GM23338 (cell line): Measurements from ENCODE around the gene R3HCC1L. TPM values are rescaled to one million over a fixed set of nuclear protein-coding genes. Genes with fewer than 3 reads are reported as not detected.

Source experiments
- ATAC-seq: fragments of 200-7000 bp; cut with Tn5 transposase; 3 replicates; pipeline ENCODE4 v1.9.1; 2020
- DNase-seq: peaks from one replicate; pipeline ENCODE4 v3.0.0-alpha.2; 2015; ENCODE audit warnings: low spot score
- H2AFZ ChIP-seq: fragments of 200-600 bp; sonication (generic); 2 replicates; pipeline ENCODE4 v1.8.0; 2016; ENCODE audit warnings: antibody characterized with exemption, mild to moderate bottlenecking, moderate library complexity
- H3F3A ChIP-seq: fragments of 200-600 bp; sonication (generic); replicated peaks from 2 replicates; pipeline ENCODE4 v1.8.0; 2017; ENCODE audit warnings: antibody characterized with exemption, mixed run types, low read depth
- H3K27ac ChIP-seq: fragments of 200-600 bp; sonication (generic); 2 replicates; pipeline ENCODE4 v1.6.1; 2016; ENCODE audit warnings: low read depth
- H3K27me3 ChIP-seq: fragments of 200-600 bp; sonication (generic); 2 replicates; pipeline ENCODE4 v1.8.0; 2016; ENCODE audit warnings: mild to moderate bottlenecking, mixed run types, moderate library complexity; ENCODE audit not compliant: insufficient read depth
- H3K36me3 ChIP-seq: fragments of 200-600 bp; sonication (generic); 2 replicates; pipeline ENCODE4 v1.8.0; 2016; ENCODE audit warnings: mild to moderate bottlenecking; ENCODE audit not compliant: insufficient read depth
- H3K4me1 ChIP-seq: fragments of 200-600 bp; sonication (generic); 2 replicates; pipeline ENCODE4 v1.8.0; 2016; ENCODE audit warnings: mild to moderate bottlenecking, moderate library complexity; ENCODE audit not compliant: insufficient read depth
- H3K4me2 ChIP-seq: fragments of 200-600 bp; sonication (generic); 2 replicates; pipeline ENCODE4 v1.7.1; 2017; ENCODE audit warnings: mixed run types
- H3K4me3 ChIP-seq: fragments of 200-600 bp; sonication (generic); 2 replicates; pipeline ENCODE4 v1.6.1; 2016; ENCODE audit warnings: mixed run types
- H3K79me2 ChIP-seq: fragments of 200-600 bp; sonication (generic); replicated peaks from 2 replicates; pipeline ENCODE4 v1.8.0; 2017; ENCODE audit warnings: mild to moderate bottlenecking; ENCODE audit not compliant: insufficient read depth
- H3K9me2 ChIP-seq: fragments of 200-600 bp; sonication (generic); 2 replicates; pipeline ENCODE4 v1.8.0; 2017; ENCODE audit not compliant: insufficient read depth
- H4K20me1 ChIP-seq: fragments of 200-600 bp; sonication (generic); replicated peaks from 2 replicates; pipeline ENCODE4 v1.8.0; 2017; ENCODE audit warnings: mild to moderate bottlenecking; ENCODE audit not compliant: insufficient read depth
- H3K27ac Mint-ChIP-seq: 2 replicates; pipeline ENCODE4 v1.8.0; 2020; ENCODE audit warnings: inconsistent platforms, mild to moderate bottlenecking, moderate library complexity, mixed read lengths
- H3K27me3 Mint-ChIP-seq: 3 replicates; pipeline ENCODE4 v1.8.0; 2022; ENCODE audit warnings: low read depth, mild to moderate bottlenecking, moderate library complexity, mixed read lengths, inconsistent platforms; ENCODE audit not compliant: insufficient read depth, poor library complexity
- H3K36me3 Mint-ChIP-seq: 3 replicates; pipeline ENCODE4 v1.8.0; 2021; ENCODE audit warnings: low read depth, mild to moderate bottlenecking, inconsistent platforms, moderate library complexity, mixed read lengths
- H3K4me1 Mint-ChIP-seq: 3 replicates; pipeline ENCODE4 v1.8.0; 2020; ENCODE audit warnings: mild to moderate bottlenecking, inconsistent platforms, mixed read lengths
- H3K4me3 Mint-ChIP-seq: 3 replicates; pipeline ENCODE4 v1.8.0; 2021; ENCODE audit warnings: moderate library complexity, mild to moderate bottlenecking, inconsistent platforms, mixed read lengths
- H3K9me3 Mint-ChIP-seq: 3 replicates; pipeline ENCODE4 v1.8.0; 2020; ENCODE audit warnings: moderate library complexity, mild to moderate bottlenecking, inconsistent platforms, mixed read lengths
- CREB1 ChIP-seq: fragments of 250-450 bp; sonication (Bioruptor Pico); IDR thresholded peaks from 2 replicates; pipeline ENCODE4 v1.5.0; 2020; ENCODE audit warnings: low read depth, mild to moderate bottlenecking, moderate library complexity
- EZH2 ChIP-seq: fragments of 200-600 bp; sonication (generic); IDR thresholded peaks from one replicate; pipeline ENCODE4 v1.8.0; 2017; ENCODE audit warnings: antibody characterized with exemption, mild to moderate bottlenecking, low read depth; ENCODE audit not compliant: unreplicated experiment
- EZH2phosphoT487 ChIP-seq: fragments of 200-600 bp; sonication (generic); IDR thresholded peaks from one replicate; pipeline ENCODE4 v1.8.1; 2018; ENCODE audit warnings: antibody characterized with exemption; ENCODE audit not compliant: unreplicated experiment
- JUNB ChIP-seq: IDR thresholded peaks from one replicate; pipeline ENCODE4 v1.6.1; 2016; ENCODE audit warnings: antibody characterized with exemption; ENCODE audit not compliant: unreplicated experiment
- NANOG ChIP-seq: IDR thresholded peaks from 2 replicates; pipeline ENCODE4 v1.6.1; 2016; ENCODE audit warnings: antibody characterized with exemption, borderline replicate concordance
- POLR2AphosphoS5 ChIP-seq: IDR thresholded peaks from 2 replicates; pipeline ENCODE4 v1.6.1; 2016; ENCODE audit warnings: antibody characterized with exemption, low read depth
- STAT1 ChIP-seq: IDR thresholded peaks from one replicate; pipeline ENCODE4 v1.6.1; 2016; ENCODE audit warnings: antibody characterized with exemption; ENCODE audit not compliant: unreplicated experiment
- ZNF114 ChIP-seq: fragments of 250-450 bp; sonication (Bioruptor Pico); IDR thresholded peaks from 2 replicates; pipeline ENCODE4 v1.5.0; 2020; ENCODE audit warnings: mild to moderate bottlenecking, moderate library complexity
- ZNF331 ChIP-seq: fragments of 250-450 bp; sonication (Bioruptor Pico); IDR thresholded peaks from 2 replicates; pipeline ENCODE4 v1.5.0; 2020; ENCODE audit warnings: low read depth, mild to moderate bottlenecking, moderate library complexity
- polyA plus RNA-seq: library from polyadenylated mRNA; unstranded; fragments of >200 nt; fragmentation: Nextera tagmentation; extraction: Ambion mirVana; gene quantifications from 2 replicates; pipeline ENCODE4 v1.2.1, GENCODE V29; 2016
- total RNA-seq: library from RNA; depleted of rRNA; stranded (reverse); fragments of >200 nt; shearing (Covaris generic); gene quantifications from 2 replicates; pipeline ENCODE4 v1.2.3, GENCODE V29; 2014
- TF ChIP-seq, protein P1 (sequence below): IDR thresholded peaks from one replicate; pipeline ENCODE4 v1.6.1; 2018; ENCODE audit warnings: antibody characterized with exemption; ENCODE audit not compliant: unreplicated experiment
- TF ChIP-seq, protein P2 (sequence below): IDR thresholded peaks from 2 replicates; pipeline ENCODE4 v1.6.1; 2016; ENCODE audit warnings: antibody characterized with exemption
- TF ChIP-seq, protein P3 (sequence below), 2 experiments: fragments of 200-600 bp in 1 of 2; sonication (generic) in 1 of 2; conservative IDR thresholded peaks; 2 replicates each; pipeline versions ENCODE4 v1.5.1 to v1.6.1; 2016 to 2017; ENCODE audit warnings: antibody characterized with exemption in 2 of 2, low read depth in 2 of 2, mild to moderate bottlenecking in 2 of 2, moderate library complexity in 1 of 2
- TF ChIP-seq, protein P4 (sequence below): fragments of 250-450 bp; sonication (Bioruptor Pico); IDR thresholded peaks from 2 replicates; pipeline ENCODE4 v1.5.0; 2020; ENCODE audit warnings: mild to moderate bottlenecking, moderate library complexity

The R3HCC1L gene
- total and polyA plus RNA-seq, 2 experiments from 2014 or later, result 9.3 to 15.8 TPM

DNA sequence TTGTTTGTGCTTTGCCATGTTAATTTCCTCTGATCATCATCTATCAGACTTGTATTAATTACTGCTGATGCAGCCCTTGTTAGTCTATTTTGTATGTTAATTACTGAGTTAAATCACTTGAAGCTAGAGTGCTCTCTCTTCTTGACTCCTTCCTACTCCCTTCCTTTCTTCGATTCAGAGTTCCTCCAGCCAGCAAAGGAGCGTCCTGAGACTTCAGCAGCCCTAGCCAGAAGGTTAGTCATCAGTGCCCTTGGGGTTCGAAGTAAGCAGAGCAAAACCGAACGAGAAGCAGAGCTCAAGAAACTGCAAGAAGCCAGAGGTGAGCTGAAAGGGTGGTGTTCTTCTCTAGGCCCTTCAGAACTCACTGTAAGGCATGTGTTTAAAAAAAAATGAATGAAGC lies 101.4 kb downstream of the R3HCC1L start:
- H3K4me1 Mint-ChIP-seq, result peaks cover 10% of the 10 kb centered on the region; the same call in 2 of the 3 replicates
- no peak overlapping the region for H3K4me3 Mint-ChIP-seq
- H3K36me3 ChIP-seq, result no peaks in the 10 kb centered on the region; the same call in 1 of the 2 replicates
- no peaks in the 10 kb centered on the region for H3K4me1 ChIP-seq
- ATAC-seq (no peak), DNase-seq (no peak)
- H3K27me3 Mint-ChIP-seq, result no peaks in the 10 kb centered on the region
- H3K36me3 Mint-ChIP-seq, result peaks cover 7% of the 10 kb centered on the region; the same call in 1 of the 3 replicates
- H2AFZ ChIP-seq, result no peak overlapping the region
- no peaks in the 10 kb centered on the region for H3K9me2 ChIP-seq
- H3K27ac Mint-ChIP-seq, result peak overlapping the region; percentile 27; the same call in 1 of the 2 replicates
- TF ChIP-seq CREB1 (no peak), JUNB (no peak), ZNF114 (CRISPR knock-in tag) (no peak), NANOG (no peak), EZH2phosphoT487 (no peak), EZH2 (no peak), STAT1 (no peak), ZNF331 (CRISPR knock-in tag) (no peak), POLR2AphosphoS5 (no peak)
- TF ChIP-seq, protein P1, sequence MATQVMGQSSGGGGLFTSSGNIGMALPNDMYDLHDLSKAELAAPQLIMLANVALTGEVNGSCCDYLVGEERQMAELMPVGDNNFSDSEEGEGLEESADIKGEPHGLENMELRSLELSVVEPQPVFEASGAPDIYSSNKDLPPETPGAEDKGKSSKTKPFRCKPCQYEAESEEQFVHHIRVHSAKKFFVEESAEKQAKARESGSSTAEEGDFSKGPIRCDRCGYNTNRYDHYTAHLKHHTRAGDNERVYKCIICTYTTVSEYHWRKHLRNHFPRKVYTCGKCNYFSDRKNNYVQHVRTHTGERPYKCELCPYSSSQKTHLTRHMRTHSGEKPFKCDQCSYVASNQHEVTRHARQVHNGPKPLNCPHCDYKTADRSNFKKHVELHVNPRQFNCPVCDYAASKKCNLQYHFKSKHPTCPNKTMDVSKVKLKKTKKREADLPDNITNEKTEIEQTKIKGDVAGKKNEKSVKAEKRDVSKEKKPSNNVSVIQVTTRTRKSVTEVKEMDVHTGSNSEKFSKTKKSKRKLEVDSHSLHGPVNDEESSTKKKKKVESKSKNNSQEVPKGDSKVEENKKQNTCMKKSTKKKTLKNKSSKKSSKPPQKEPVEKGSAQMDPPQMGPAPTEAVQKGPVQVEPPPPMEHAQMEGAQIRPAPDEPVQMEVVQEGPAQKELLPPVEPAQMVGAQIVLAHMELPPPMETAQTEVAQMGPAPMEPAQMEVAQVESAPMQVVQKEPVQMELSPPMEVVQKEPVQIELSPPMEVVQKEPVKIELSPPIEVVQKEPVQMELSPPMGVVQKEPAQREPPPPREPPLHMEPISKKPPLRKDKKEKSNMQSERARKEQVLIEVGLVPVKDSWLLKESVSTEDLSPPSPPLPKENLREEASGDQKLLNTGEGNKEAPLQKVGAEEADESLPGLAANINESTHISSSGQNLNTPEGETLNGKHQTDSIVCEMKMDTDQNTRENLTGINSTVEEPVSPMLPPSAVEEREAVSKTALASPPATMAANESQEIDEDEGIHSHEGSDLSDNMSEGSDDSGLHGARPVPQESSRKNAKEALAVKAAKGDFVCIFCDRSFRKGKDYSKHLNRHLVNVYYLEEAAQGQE, result no peak
- TF ChIP-seq, protein P2, sequence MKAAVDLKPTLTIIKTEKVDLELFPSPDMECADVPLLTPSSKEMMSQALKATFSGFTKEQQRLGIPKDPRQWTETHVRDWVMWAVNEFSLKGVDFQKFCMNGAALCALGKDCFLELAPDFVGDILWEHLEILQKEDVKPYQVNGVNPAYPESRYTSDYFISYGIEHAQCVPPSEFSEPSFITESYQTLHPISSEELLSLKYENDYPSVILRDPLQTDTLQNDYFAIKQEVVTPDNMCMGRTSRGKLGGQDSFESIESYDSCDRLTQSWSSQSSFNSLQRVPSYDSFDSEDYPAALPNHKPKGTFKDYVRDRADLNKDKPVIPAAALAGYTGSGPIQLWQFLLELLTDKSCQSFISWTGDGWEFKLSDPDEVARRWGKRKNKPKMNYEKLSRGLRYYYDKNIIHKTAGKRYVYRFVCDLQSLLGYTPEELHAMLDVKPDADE, result no peak
- TF ChIP-seq, protein P3, sequence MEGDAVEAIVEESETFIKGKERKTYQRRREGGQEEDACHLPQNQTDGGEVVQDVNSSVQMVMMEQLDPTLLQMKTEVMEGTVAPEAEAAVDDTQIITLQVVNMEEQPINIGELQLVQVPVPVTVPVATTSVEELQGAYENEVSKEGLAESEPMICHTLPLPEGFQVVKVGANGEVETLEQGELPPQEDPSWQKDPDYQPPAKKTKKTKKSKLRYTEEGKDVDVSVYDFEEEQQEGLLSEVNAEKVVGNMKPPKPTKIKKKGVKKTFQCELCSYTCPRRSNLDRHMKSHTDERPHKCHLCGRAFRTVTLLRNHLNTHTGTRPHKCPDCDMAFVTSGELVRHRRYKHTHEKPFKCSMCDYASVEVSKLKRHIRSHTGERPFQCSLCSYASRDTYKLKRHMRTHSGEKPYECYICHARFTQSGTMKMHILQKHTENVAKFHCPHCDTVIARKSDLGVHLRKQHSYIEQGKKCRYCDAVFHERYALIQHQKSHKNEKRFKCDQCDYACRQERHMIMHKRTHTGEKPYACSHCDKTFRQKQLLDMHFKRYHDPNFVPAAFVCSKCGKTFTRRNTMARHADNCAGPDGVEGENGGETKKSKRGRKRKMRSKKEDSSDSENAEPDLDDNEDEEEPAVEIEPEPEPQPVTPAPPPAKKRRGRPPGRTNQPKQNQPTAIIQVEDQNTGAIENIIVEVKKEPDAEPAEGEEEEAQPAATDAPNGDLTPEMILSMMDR (conservative IDR thresholded peaks at IDR 0.05; ENCODE audit: low read depth in 2 of 2), result no peak
- TF ChIP-seq, protein P4, sequence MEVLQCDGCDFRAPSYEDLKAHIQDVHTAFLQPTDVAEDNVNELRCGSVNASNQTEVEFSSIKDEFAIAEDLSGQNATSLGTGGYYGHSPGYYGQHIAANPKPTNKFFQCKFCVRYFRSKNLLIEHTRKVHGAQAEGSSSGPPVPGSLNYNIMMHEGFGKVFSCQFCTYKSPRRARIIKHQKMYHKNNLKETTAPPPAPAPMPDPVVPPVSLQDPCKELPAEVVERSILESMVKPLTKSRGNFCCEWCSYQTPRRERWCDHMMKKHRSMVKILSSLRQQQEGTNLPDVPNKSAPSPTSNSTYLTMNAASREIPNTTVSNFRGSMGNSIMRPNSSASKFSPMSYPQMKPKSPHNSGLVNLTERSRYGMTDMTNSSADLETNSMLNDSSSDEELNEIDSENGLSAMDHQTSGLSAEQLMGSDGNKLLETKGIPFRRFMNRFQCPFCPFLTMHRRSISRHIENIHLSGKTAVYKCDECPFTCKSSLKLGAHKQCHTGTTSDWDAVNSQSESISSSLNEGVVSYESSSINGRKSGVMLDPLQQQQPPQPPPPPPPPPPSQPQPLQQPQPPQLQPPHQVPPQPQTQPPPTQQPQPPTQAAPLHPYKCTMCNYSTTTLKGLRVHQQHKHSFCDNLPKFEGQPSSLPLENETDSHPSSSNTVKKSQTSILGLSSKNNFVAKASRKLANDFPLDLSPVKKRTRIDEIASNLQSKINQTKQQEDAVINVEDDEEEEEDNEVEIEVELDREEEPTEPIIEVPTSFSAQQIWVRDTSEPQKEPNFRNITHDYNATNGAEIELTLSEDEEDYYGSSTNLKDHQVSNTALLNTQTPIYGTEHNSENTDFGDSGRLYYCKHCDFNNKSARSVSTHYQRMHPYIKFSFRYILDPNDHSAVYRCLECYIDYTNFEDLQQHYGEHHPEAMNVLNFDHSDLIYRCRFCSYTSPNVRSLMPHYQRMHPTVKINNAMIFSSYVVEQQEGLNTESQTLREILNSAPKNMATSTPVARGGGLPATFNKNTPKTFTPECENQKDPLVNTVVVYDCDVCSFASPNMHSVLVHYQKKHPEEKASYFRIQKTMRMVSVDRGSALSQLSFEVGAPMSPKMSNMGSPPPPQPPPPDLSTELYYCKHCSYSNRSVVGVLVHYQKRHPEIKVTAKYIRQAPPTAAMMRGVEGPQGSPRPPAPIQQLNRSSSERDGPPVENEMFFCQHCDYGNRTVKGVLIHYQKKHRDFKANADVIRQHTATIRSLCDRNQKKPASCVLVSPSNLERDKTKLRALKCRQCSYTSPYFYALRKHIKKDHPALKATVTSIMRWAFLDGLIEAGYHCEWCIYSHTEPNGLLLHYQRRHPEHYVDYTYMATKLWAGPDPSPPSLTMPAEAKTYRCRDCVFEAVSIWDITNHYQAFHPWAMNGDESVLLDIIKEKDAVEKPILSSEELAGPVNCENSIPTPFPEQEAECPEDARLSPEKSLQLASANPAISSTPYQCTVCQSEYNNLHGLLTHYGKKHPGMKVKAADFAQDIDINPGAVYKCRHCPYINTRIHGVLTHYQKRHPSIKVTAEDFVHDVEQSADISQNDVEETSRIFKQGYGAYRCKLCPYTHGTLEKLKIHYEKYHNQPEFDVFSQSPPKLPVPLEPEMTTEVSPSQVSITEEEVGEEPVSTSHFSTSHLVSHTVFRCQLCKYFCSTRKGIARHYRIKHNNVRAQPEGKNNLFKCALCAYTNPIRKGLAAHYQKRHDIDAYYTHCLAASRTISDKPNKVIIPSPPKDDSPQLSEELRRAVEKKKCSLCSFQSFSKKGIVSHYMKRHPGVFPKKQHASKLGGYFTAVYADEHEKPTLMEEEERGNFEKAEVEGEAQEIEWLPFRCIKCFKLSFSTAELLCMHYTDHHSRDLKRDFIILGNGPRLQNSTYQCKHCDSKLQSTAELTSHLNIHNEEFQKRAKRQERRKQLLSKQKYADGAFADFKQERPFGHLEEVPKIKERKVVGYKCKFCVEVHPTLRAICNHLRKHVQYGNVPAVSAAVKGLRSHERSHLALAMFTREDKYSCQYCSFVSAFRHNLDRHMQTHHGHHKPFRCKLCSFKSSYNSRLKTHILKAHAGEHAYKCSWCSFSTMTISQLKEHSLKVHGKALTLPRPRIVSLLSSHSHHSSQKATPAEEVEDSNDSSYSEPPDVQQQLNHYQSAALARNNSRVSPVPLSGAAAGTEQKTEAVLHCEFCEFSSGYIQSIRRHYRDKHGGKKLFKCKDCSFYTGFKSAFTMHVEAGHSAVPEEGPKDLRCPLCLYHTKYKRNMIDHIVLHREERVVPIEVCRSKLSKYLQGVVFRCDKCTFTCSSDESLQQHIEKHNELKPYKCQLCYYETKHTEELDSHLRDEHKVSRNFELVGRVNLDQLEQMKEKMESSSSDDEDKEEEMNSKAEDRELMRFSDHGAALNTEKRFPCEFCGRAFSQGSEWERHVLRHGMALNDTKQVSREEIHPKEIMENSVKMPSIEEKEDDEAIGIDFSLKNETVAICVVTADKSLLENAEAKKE (CRISPR knock-in tag), result no peak
- no peak overlapping the region for H3K27ac ChIP-seq
- H3K27me3 ChIP-seq, result no peaks in the 10 kb centered on the region
- H3K79me2 ChIP-seq, result peaks cover 5% of the 10 kb centered on the region
- H3K4me3 ChIP-seq, result no peak overlapping the region
- no peak overlapping the region for H3K4me2 ChIP-seq
- H3F3A ChIP-seq, result no peaks in the 10 kb centered on the region
- no peaks in the 10 kb centered on the region for H3K9me3 Mint-ChIP-seq
- peaks cover 12% of the 10 kb centered on the region; the same call in 1 of the 2 replicates for H4K20me1 ChIP-seq
